Measurements from ENCODE around the gene RSL1D1. TPM values are rescaled to one million over a fixed set of nuclear protein-coding genes. Genes with fewer than 3 reads are reported as not detected.
A peak's percentile ranks its signal among the peaks of the same experiment; 100 is the strongest.

RSL1D1 gene
- total and polyA plus RNA-seq, 9 of the 15 experiments (the other 6 are each of a cell fraction or from before 2014, with no cell fraction given), result 259 to 753 (median 373) TPM

- TF ChIP-seq POLR3G (IDR thresholded peaks at IDR 0.05; ENCODE audit: extremely low read depth, insufficient read length, insufficient replicate concordance) (no peak), ZNF134 (CRISPR knock-in tag; conservative IDR thresholded peaks at IDR 0.05) (no peak), DMBX1 (CRISPR knock-in tag; IDR thresholded peaks at IDR 0.05; ENCODE audit: borderline replicate concordance) (no peak), ILK (tag; IDR thresholded peaks at IDR 0.05; ENCODE audit: borderline replicate concordance, low read depth) (no peak), ZC3H11A (IDR thresholded peaks at IDR 0.05; ENCODE audit: low read depth, low read length) (no peak), YY1 (IDR thresholded peaks at IDR 0.05; ENCODE audit: borderline replicate concordance in 1 of 3, control insufficient read depth in 1 of 3, extremely low read depth in 1 of 3, insufficient read depth in 3 of 3, insufficient read length in 1 of 3, insufficient replicate concordance in 2 of 3, low read depth in 1 of 3, low read length in 2 of 3) (peak in 1 of 3 experiments; percentile 12), NR3C1 (CRISPR knock-in tag; IDR thresholded peaks at IDR 0.05) (peak; percentile 38; the same call in 1 of the 2 replicates), ETV1 (tag; conservative IDR thresholded peaks at IDR 0.05; ENCODE audit: low read depth) (0 out of 2 replicates have a peak, but pooled peaks have one; percentile 8), SAFB (IDR thresholded peaks at IDR 0.05; ENCODE audit: borderline replicate concordance, low read depth, low read length) (no peak), HCFC1 (IDR thresholded peaks at IDR 0.05; ENCODE audit: low read depth, low read length) (no peak), KDM1A (IDR thresholded peaks at IDR 0.05) (0 out of 4 replicates have a peak, but pooled peaks of 1 of the 2 experiments have one; percentile 24), ZNF766 (CRISPR knock-in tag; conservative IDR thresholded peaks at IDR 0.05) (0 out of 2 replicates have a peak, but pooled peaks have one; percentile 2), SMARCA4 (IDR thresholded peaks at IDR 0.05) (0 out of 2 replicates have a peak, but pooled peaks have one; percentile 11), FOXP4 (CRISPR knock-in tag; IDR thresholded peaks at IDR 0.05; ENCODE audit: borderline replicate concordance) (no peak), TAF9B (IDR thresholded peaks at IDR 0.05; ENCODE audit: partially characterized antibody) (peak; percentile 3), GTF2A2 (tag; IDR thresholded peaks at IDR 0.05) (no peak), RBM25 (IDR thresholded peaks at IDR 0.05; ENCODE audit: low read depth, low read length, severe bottlenecking) (peak; percentile 26), TRIM28 (IDR thresholded peaks at IDR 0.05) (peak; percentile 52), E2F6 (IDR thresholded peaks at IDR 0.05; ENCODE audit: borderline replicate concordance in 1 of 2, extremely low read depth in 1 of 2, insufficient read depth in 1 of 2, insufficient read length in 1 of 2, low read depth in 1 of 2, low read length in 1 of 2, poor library complexity in 1 of 2, severe bottlenecking in 1 of 2) (peak in 1 of 2 experiments; percentile 29), RCOR1 (IDR thresholded peaks at IDR 0.05; ENCODE audit: borderline replicate concordance in 1 of 2, low read depth in 2 of 2, low read length in 2 of 2) (peak in 1 of 2 experiments; percentile 20; a peak in 1 of 4 replicates)
Measured at GRCh38 chr16:11852092-11852809, 909 bp upstream of the RSL1D1 start (continued).

All from K562 (cell line).